Prostate gland (tissue), 2 donors: Measurements from ENCODE around the gene SPATA25. TPM values are rescaled to one million over a fixed set of nuclear protein-coding genes. Genes with fewer than 3 reads are reported as not detected.

ENCODE experiments used
- DNase-seq: peaks from one replicate; pipeline ENCODE4 v3.0.0-alpha.2; 2019; ENCODE audit warnings: low spot score
- H3K27ac ChIP-seq, 2 donors: fragments of 200-600 bp; sonication (generic); 2 replicates each; pipeline ENCODE4 v1.5.1; 2017 to 2019
- H3K27me3 ChIP-seq: fragments of 200-600 bp; sonication (generic); replicated peaks from 2 replicates; pipeline ENCODE4 v1.5.1; 2019; ENCODE audit not compliant: insufficient read depth
- H3K36me3 ChIP-seq, 2 donors: fragments of 200-600 bp; sonication (generic); 1 replicate in 1 of 2; 2 replicates in 1 of 2; pipeline versions ENCODE4 v1.5.1 to v1.8.1; 2017 to 2019
- H3K4me1 ChIP-seq: fragments of 200-600 bp; sonication (generic); replicated peaks from 2 replicates; pipeline ENCODE4 v1.5.1; 2019
- H3K4me3 ChIP-seq, 2 donors: fragments of 200-600 bp; sonication (generic); 2 replicates each; pipeline ENCODE4 v1.5.1; 2017 to 2019
- H3K9me3 ChIP-seq: fragments of 200-600 bp; sonication (generic); 2 replicates; pipeline ENCODE4 v1.5.1; 2017
- POLR2A ChIP-seq: fragments of 450-650 bp; IDR thresholded peaks from one replicate; pipeline ENCODE4 v1.6.1; 2016; ENCODE audit warnings: antibody characterized with exemption, mild to moderate bottlenecking
- POLR2AphosphoS5 ChIP-seq: sonication (generic); formaldehyde crosslinking; IDR thresholded peaks from one replicate; pipeline ENCODE4 v1.6.1; 2017; ENCODE audit warnings: antibody characterized with exemption
- WGBS: methylation state at CpG from one replicate; pipeline ENCODE4 v1.1.5; 2018; 5-methylcytosine and 5-hydroxymethylcytosine counted together
- intact Hi-C: fragments of 100-400 bp; cut with DNase I; formaldehyde crosslinking; loops from one replicate; pipeline ENCODE4 v1.14.2; 2022
- total RNA-seq, 2 donors: library from RNA; depleted of rRNA; stranded (reverse); fragments of >200 nt; gene quantifications; one replicate each; pipeline ENCODE4 v1.1.0, GENCODE V29; 2016
- TF ChIP-seq, protein P1 (sequence below), 4 experiments: fragments of 200-600 bp in 2 of 4; fragments of 450-650 bp in 2 of 4; sonication (generic) in 2 of 4; IDR thresholded peaks; 1 replicate in 3 of 4; 2 replicates in 1 of 4; pipeline ENCODE4 v1.5.1; 2016 to 2019; ENCODE audit warnings: antibody characterized with exemption in 4 of 4, mild to moderate bottlenecking in 2 of 4, moderate library complexity in 2 of 4

Gene SPATA25
- total RNA-seq, 2 donors from 2014 or later, result 2.0 to 7.4 TPM

DNA sequence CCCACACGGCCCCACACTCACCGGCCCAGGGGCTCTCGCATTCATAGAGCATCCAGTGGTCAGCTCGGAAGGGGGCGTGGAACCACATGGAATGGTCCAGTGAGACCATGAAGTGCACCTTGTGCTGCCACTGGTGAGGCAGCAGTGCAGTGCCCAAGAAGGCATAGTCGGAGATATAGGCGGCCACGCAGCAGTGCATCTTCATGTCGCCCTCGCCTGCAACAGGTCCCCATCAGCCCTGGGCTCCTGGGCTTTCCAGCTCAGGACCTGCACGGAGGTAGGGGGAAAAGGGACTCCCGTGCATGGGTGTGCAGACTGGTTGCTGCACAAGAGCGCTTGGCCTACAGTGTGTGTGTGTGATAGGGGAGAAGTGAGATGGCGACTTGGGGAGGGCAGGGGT lies 43.9 kb downstream of the SPATA25 start:
- WGBS, result 89% methylated on average over 14 of the region's 14 CpGs
- TF ChIP-seq POLR2AphosphoS5, result no peak
- TF ChIP-seq, protein P1, sequence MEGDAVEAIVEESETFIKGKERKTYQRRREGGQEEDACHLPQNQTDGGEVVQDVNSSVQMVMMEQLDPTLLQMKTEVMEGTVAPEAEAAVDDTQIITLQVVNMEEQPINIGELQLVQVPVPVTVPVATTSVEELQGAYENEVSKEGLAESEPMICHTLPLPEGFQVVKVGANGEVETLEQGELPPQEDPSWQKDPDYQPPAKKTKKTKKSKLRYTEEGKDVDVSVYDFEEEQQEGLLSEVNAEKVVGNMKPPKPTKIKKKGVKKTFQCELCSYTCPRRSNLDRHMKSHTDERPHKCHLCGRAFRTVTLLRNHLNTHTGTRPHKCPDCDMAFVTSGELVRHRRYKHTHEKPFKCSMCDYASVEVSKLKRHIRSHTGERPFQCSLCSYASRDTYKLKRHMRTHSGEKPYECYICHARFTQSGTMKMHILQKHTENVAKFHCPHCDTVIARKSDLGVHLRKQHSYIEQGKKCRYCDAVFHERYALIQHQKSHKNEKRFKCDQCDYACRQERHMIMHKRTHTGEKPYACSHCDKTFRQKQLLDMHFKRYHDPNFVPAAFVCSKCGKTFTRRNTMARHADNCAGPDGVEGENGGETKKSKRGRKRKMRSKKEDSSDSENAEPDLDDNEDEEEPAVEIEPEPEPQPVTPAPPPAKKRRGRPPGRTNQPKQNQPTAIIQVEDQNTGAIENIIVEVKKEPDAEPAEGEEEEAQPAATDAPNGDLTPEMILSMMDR (IDR thresholded peaks at IDR 0.05), result no peak
- intact Hi-C loops, result no loop called here
- no peak overlapping the region for H3K27ac ChIP-seq
- H3K27me3 ChIP-seq, result no peaks in the 10 kb centered on the region
- H3K4me1 ChIP-seq, result no peaks in the 10 kb centered on the region
- DNase-seq, result no peak
- H3K4me3 ChIP-seq, result no peak overlapping the region
- no peaks in the 10 kb centered on the region for H3K9me3 ChIP-seq
- H3K36me3 ChIP-seq, result peaks cover 0 to 20% of the 10 kb centered on the region in 2 donors

DNA sequence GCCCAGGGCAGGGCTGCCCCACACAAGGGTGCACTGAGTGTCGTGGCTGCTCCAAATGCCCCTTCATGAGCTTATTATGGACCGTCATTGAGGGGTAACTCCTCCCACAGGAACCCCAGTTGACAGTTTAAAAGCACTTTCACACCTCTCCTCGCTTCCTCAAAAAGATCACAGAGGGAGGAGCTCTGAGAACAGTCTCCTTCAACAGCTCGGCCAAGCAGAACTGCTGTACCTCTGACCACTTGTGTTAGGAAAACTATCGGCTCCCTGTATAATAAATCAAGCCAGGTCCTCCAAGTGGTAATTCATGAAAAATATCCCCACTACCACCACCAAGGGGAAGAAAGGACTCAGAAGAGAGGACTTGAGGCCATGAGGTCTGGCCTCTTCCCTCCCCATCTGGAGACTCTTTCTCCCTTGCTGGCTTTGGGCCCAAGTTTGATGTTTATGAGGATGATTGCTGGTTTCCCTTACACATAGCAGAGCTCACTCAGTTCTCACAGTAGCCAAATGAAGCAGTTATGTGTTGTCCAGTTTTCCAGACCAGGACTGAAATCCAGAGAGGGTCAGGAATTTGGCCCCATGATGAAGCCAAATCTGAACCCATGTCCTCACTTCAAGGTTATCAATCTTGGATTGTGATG lies 45.1 kb downstream of the SPATA25 start:
- Histone ChIP-seq H3K27me3 (no peaks in the 10 kb centered on the region), H3K27ac (peak overlapping the region; percentile 13 to 14), H3K4me3 (no peak overlapping the region), H3K9me3 (no peaks in the 10 kb centered on the region), H3K4me1 (no peaks in the 10 kb centered on the region), H3K36me3 (peaks cover 0 to 12% of the 10 kb centered on the region in 2 donors)
- peak; percentile 33 for DNase-seq
- intact Hi-C loops, result no loop called here
- TF ChIP-seq POLR2AphosphoS5, result peak; percentile 25
- TF ChIP-seq, protein P1 (IDR thresholded peaks at IDR 0.05), result no peak
- 32% methylated on average over 5 of the region's 5 CpGs for WGBS

DNA sequence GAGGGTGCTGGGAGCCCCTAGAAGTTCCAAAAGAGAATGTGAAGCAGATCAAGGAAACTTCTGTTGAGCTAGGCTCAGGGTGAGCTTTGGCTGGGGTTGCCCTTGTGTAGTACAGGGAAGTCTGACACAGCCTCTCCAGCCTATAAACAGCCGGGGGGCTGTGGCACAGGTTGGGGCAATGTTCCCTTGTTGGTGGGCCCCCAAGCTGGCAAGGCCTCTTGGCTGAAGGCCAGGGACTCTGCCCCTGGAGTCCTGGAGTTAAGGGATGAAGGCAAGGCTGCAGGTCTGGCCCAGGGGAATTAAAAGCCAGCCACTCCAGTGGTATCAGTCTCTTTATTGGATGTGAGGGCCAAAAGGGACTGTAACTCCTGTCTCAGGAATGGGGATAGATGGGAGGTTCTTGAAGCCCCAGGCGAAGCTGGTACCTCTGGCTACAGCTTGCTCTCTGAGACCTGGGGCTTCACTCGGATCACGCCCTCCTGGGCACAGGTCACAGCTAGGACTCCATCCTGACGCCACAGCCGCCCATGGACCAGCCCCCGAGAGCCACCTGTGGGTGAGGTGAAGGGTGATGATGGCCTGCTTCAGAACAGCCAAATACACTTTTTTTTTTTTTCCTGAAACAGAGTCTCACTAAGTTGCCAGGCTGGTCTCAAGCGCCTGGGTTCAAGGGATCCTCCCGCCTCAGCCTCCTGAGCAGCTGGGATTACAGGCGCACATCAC lies 45.9 kb downstream of the SPATA25 start:
- H3K9me3 ChIP-seq, result no peaks in the 10 kb centered on the region
- DNase-seq, result no peak
- WGBS, result 88% methylated on average over 10 of the region's 10 CpGs
- H3K4me1 ChIP-seq, result no peaks in the 10 kb centered on the region
- no peaks in the 10 kb centered on the region for H3K27me3 ChIP-seq
- intact Hi-C loops, result no loop called here
- H3K36me3 ChIP-seq, result peaks cover 0 to 12% of the 10 kb centered on the region in 2 donors
- no peak overlapping the region for H3K4me3 ChIP-seq
- H3K27ac ChIP-seq, result no peak overlapping the region
- TF ChIP-seq, protein P1 (IDR thresholded peaks at IDR 0.05), result no peak
- TF ChIP-seq POLR2A (no peak), POLR2AphosphoS5 (no peak)

DNA sequence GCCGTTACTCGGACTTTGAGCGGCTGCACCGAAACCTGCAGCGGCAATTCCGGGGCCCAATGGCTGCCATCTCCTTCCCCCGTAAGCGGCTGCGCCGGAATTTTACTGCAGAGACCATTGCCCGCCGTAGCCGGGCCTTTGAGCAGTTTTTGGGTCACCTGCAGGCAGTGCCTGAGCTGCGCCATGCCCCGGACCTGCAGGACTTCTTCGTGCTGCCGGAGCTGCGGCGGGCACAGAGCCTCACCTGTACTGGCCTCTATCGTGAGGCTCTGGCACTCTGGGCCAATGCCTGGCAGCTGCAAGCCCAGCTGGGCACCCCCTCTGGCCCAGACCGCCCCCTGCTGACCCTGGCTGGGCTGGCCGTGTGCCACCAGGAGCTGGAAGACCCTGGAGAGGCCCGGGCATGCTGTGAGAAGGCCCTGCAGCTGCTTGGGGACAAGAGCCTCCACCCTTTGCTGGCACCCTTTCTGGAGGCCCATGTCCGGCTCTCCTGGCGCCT lies 46.7 kb downstream of the SPATA25 start:
- WGBS, result 89% methylated on average over 21 of the region's 25 CpGs
- Histone ChIP-seq H3K4me1 (no peaks in the 10 kb centered on the region), H3K4me3 (no peak overlapping the region), H3K27ac (no peak overlapping the region), H3K9me3 (no peaks in the 10 kb centered on the region), H3K27me3 (no peaks in the 10 kb centered on the region), H3K36me3 (peaks cover 0 to 12% of the 10 kb centered on the region in 2 donors)
- TF ChIP-seq POLR2A (no peak), POLR2AphosphoS5 (no peak)
- TF ChIP-seq, protein P1 (IDR thresholded peaks at IDR 0.05), result no peak
- DNase-seq, result no peak
- intact Hi-C loops, result no loop called here
